RWPE2 (cell line): Measurements from ENCODE around the gene CCNDBP1.
A peak's percentile ranks its signal among the peaks of the same experiment; 100 is the strongest.

Source experiments
- ATAC-seq: fragments of 200-7000 bp; cut with Tn5 transposase; 3 replicates; pipeline ENCODE4 v1.9.1; 2021; ENCODE audit warnings: low read depth
- DNase-seq: peaks from one replicate; pipeline ENCODE4 v3.0.0-alpha.2; 2020; ENCODE audit warnings: low spot score
- H3K27ac ChIP-seq: fragments of 450-650 bp; 2 replicates; pipeline ENCODE4 v1.5.1; 2017; ENCODE audit warnings: mild to moderate bottlenecking; ENCODE audit not compliant: poor library complexity, severe bottlenecking
- H3K27me3 ChIP-seq: fragments of 250-450 bp; sonication (Bioruptor Pico); 2 replicates; pipeline ENCODE4 v1.5.1; 2021; ENCODE audit warnings: mild to moderate bottlenecking, moderate library complexity; ENCODE audit not compliant: insufficient read depth, poor library complexity, severe bottlenecking
- H3K36me3 ChIP-seq: fragments of 250-450 bp; sonication (Bioruptor Pico); 2 replicates; pipeline ENCODE4 v1.5.1; 2020; ENCODE audit warnings: low read depth, mild to moderate bottlenecking, moderate library complexity
- H3K4me1 ChIP-seq: fragments of 250-450 bp; sonication (Bioruptor Pico); 2 replicates; pipeline ENCODE4 v1.5.1; 2021; ENCODE audit warnings: mild to moderate bottlenecking, moderate library complexity; ENCODE audit not compliant: insufficient read depth, poor library complexity, severe bottlenecking
- H3K4me3 ChIP-seq: fragments of 250-450 bp; sonication (Bioruptor Pico); 2 replicates; pipeline ENCODE4 v1.5.1; 2021; ENCODE audit warnings: mild to moderate bottlenecking, moderate library complexity; ENCODE audit not compliant: severe bottlenecking
- H3K9me3 ChIP-seq: fragments of 250-450 bp; sonication (Bioruptor Pico); 2 replicates; pipeline ENCODE4 v1.5.1; 2021; ENCODE audit warnings: mild to moderate bottlenecking, moderate library complexity; ENCODE audit not compliant: severe bottlenecking
- CTCF ChIP-seq: fragments of 450-650 bp; IDR thresholded peaks from one replicate; pipeline ENCODE4 v1.5.1; 2017; ENCODE audit warnings: mild to moderate bottlenecking, moderate library complexity; ENCODE audit not compliant: poor library complexity, severe bottlenecking

Gene CCNDBP1, protein sequence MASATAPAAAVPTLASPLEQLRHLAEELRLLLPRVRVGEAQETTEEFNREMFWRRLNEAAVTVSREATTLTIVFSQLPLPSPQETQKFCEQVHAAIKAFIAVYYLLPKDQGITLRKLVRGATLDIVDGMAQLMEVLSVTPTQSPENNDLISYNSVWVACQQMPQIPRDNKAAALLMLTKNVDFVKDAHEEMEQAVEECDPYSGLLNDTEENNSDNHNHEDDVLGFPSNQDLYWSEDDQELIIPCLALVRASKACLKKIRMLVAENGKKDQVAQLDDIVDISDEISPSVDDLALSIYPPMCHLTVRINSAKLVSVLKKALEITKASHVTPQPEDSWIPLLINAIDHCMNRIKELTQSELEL

DNA sequence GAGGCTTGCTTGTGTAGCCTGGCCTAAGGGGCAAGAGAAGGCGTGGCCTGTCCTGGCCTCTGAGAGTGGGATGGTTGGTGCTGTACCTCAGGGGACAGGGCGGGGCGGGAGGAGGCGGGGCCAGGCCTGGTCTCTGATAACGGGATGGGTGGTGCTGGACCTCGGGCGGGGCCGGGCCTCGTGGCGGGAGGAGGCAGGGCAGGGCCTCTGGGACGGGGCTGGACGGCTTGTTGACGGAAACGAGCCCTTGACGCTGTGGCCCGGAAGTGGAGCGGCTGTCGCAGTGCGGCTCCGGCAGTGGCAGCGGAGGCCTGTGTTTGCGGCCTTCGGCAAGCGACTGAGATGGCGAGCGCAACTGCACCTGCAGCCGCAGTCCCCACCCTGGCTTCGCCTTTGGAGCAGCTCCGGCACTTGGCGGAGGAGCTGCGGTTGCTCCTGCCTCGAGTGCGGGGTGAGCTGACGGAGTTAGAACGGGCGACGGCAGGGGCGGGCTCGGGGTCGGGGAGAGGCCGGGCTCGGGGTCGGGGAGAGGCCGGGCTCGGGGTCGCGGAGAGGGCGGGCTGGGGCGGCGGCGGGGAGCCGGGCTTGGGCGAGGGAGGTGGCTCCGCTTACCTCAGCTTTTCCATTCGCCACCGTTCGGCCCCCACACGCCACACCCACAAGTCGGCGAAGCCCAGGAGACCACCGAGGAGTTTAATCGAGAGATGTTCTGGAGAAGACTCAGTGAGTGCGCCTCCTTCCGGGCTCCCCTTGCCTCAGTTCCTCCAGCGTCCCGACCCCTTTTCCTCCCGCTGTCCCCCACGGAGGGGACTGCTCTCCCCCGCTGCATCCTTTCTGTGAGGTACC lies at the start of gene CCNDBP1:
Gene CCNDBP1 (plus strand): TSS at position 247 of the 846 bp plus-strand sequence. CDS start 96 bp downstream, at position 343.
- Histone ChIP-seq H3K4me3 (peak within 1 kb of the TSS; percentile 43), H3K36me3 (peaks cover 22% of the 10 kb centered on the region), H3K27ac (peak within 1 kb of the TSS; percentile 36), H3K9me3 (no peaks in the 10 kb centered on the region), H3K4me1 (no peaks in the 10 kb centered on the region), H3K27me3 (no peaks in the 10 kb centered on the region)
- peak; percentile 98 for ATAC-seq
- TF ChIP-seq CTCF, result peak; percentile 70
- peak; percentile 99 for DNase-seq

GRCh38 chr15:43143203-43143941 lies 41.8 kb upstream of the CCNDBP1 start:
- H3K4me3 ChIP-seq, result no peak overlapping the region
- DNase-seq (no peak), ATAC-seq (no peak; the same call in 2 of the 3 replicates)
- peaks cover 23% of the 10 kb centered on the region for H3K36me3 ChIP-seq
- H3K9me3 ChIP-seq, result no peaks in the 10 kb centered on the region
- no peaks in the 10 kb centered on the region for H3K4me1 ChIP-seq
- H3K27me3 ChIP-seq, result no peaks in the 10 kb centered on the region
- no peak for TF ChIP-seq CTCF
- H3K27ac ChIP-seq, result no peak overlapping the region

DNA sequence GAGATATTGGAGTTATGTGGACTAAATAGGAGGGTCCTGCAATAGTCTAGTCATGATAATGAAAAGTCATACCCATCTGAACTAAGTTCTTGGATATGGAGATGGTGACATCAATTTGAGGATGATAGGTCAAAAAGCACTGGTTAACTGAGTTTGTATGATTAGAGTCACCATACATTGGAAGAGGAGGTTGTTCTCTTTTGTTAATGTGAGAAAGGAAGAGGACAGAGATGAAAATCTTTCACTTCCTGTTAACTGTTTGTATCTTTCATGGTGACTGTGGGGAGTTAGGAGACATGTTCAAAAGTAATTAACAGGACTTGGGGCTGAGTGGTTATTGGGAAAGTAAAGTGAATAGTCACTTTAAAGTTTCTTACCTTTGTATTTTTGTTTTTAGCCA lies 40.7 kb upstream of the CCNDBP1 start:
- Histone ChIP-seq H3K27me3 (no peaks in the 10 kb centered on the region), H3K36me3 (peaks cover 23% of the 10 kb centered on the region), H3K9me3 (no peaks in the 10 kb centered on the region), H3K4me1 (peaks cover under 1% of the 10 kb centered on the region), H3K27ac (no peak overlapping the region), H3K4me3 (no peak overlapping the region)
- ATAC-seq (no peak), DNase-seq (no peak)
- TF ChIP-seq CTCF, result no peak

GRCh38 chr15:43146184-43146583 lies 39.0 kb upstream of the CCNDBP1 start:
- TF ChIP-seq CTCF, result no peak
- H3K27me3 ChIP-seq, result no peaks in the 10 kb centered on the region
- H3K36me3 ChIP-seq, result peaks cover 29% of the 10 kb centered on the region
- no peaks in the 10 kb centered on the region for H3K9me3 ChIP-seq
- ATAC-seq (no peak), DNase-seq (no peak)
- no peak overlapping the region for H3K4me3 ChIP-seq
- H3K4me1 ChIP-seq, result peaks cover 16% of the 10 kb centered on the region
- H3K27ac ChIP-seq, result no peak overlapping the region
